Measurements from ENCODE around the gene IL2RA.

GRCh38 chr10:6023661-6024333 is 38.4 kb downstream of the IL2RA start:
- TF ChIP-seq CTCF (IDR thresholded peaks at IDR 0.05; ENCODE audit: poor library complexity, severe bottlenecking) (no peak), RAD21 (conservative IDR thresholded peaks at IDR 0.05) (no peak), POLR2AphosphoS5 (IDR thresholded peaks at IDR 0.05) (no peak)

All from neural cell (in vitro differentiated cells).